Stimulated activated CD4-positive, alpha-beta T cell treated with anti-CD3 and anti-CD28 coated beads, TNF-alpha, amount 100 ng/mL, for 4 hours (primary cell): ENCODE data around the gene SPSB4.

Source experiments
- DNase-seq, 3 experiments: peaks; one replicate each; pipeline ENCODE4 v3.0.0-alpha.2; 2020; ENCODE audit warnings: low read depth in 3 of 3

Gene SPSB4

DNA sequence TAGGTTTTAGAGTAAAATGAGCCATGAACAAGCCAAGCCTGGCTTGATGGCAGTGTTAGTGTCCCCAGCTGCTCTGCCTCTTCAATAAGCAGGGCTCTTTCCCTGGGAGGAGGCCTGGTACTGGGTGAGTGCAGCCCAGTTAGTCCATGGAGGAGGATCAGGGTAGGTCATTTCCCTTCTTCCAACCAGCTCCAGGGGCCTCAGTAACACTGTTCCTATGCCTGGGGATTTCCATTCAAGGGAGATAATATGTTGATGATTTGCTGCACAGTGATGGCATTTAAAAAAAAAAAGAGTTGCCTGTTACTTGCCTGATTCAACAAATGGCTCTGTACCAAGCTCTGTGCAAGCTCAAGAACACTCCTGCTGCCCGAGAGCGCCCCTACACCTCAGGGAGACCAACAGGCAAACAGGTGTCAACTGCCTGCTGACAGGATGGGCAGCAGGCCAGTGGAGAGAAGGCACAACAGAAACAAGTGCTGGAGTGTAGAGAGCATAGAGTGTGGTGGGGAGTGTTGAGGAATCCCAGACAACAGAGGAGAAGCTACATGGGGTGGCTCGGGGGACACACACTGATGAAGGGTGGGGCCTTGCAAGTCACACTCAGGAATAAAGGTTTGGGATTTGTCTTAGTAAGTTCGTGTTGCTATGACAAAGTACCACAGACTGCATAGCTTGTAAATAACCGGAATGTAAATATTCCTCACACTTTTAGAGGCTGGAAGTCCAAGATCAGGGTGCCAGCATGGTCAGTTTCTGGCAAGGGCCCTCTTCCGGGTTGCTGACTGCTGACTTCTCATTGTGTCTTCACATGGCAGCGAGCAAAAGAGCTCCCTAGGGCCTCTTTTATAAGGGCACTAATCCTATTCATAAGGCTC is 101.9 kb downstream of the SPSB4 start:
- no peak for DNase-seq

DNA sequence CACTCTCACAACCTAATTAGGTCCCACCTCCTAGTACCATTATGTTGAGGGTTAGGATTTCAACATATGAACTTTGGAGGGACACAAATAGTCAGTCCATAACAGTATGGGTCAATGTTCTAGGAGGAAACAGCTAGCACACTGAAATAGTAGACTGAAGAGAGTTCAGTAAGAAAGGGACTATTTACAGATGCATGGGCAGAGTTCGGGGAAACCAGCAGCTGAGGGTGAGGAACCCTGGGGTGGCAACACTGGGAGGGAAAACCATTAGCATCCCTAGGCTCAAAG is 102.5 kb downstream of the SPSB4 start:
- no peak for DNase-seq

DNA sequence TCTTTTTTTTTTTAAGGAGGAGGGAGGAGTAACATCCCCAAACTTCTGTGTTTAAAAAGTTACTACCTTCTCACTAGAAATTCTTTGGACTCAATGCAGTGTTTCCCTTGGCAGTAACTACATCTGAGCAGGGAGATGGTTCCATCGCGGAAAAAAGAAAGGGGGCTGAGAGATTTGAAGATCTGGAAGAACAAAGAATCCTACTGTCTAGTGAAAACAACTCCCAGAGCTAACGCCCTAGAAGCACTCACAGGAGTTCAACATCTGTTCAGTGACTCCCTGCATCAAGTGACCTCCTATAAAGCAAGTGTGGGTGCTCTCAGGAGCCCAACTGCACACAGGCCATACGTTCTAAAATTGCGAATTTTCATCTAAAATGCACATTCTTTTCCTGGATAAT is 113.7 kb downstream of the SPSB4 start:
- no peak for DNase-seq

DNA sequence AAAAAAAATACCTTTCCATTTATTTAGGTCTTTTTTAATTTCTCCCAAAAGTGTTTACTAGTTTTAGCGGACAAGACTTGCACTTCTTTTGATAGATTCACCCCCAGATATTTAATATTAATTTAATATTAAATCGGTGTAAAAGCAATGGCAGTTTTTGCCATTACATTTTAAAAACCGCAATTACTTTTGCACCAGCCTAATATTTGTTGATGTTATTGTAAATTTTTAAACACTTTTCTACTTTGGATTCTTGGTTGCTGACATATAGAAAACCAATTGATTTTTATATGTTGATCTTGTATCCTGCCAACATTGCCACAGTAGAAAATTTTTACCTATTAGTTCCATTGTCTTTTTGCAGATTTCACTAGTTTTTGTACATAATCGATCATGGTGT is 116.5 kb downstream of the SPSB4 start:
- DNase-seq: no peak

DNA sequence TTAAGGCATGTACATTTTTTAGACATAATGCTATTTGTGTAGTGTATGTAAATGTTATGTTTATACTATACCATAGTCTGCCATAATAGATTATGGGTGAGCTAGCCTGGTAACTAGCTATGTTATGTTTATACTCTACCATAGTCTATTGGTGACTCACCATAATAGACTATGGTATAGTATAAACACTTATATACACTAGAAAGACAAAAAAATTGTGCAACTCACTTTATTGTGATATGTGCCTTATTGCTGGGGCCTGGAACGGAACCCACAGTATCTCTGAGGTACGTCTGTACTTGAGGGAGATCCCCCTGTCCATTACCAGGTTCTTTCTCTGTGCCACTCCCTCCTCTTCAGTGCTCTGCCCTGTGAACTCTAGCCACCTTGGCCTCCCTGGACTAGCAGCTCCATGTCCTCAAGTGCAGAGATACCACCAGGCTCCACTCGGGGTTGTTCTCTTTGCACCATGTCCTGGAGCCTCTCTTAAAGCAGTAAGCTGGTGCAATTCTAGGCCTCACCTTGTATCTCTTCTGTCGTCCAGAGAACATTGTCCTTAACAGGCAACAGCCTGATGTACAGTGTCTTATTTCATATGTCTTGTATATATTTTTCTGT is 119.6 kb downstream of the SPSB4 start:
- DNase-seq: no peak

DNA sequence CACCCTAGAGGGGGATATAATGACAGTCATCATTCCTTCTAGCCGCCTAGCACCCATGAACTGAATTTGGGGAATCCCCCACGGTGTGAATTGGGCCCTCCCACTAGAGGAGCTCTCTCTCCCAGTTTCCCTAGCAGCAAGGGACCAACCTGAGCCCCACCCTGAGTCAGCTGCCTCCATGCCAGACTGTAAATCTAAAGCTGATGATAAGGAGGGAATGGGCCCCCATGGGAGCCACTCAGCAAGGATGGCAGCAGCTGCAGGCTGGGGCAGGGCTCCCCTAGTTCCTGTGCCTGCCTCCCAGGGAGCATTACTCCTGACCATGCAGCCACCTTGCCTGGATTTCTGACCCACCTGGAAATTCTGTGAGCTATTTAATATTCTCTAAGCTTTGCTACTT is 123.5 kb downstream of the SPSB4 start:
- DNase-seq: no peak

DNA sequence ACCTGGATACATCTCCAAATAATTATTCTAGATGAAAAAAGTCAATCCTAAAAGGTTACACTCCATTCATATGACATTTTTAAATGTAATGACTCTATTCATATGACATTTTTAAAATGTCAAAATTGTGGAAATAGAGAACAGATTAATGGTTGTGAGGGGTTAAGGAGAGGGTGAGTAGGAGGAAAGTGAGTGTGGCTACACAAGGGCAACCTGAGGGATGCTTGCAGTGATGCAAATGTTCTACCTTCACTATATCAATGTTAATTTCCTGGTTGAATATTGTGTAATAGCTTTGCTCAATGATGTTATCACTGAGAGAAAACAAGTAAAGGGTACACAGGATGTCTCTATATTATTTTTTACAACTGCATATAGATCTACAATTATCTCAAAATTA is 125.6 kb downstream of the SPSB4 start:
- DNase-seq: no peak

DNA sequence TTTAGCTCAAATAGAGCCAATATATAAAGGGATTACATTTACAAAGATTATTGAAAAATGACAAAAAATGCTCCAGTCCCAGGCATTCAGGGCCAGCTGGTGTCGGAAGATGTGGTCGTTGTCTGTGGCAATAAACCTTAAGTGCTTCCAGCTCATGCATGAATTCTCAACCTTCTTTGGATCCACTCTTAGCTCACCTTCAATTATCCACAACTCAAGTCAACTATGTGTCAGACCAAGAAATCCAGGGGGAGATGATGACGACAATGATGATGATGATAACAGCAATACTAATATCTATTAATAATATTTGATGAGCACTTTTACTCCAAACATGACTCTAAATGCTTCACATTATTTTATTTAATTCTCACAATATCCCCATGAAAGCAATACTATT is 126.9 kb downstream of the SPSB4 start:
- DNase-seq: no peak

DNA sequence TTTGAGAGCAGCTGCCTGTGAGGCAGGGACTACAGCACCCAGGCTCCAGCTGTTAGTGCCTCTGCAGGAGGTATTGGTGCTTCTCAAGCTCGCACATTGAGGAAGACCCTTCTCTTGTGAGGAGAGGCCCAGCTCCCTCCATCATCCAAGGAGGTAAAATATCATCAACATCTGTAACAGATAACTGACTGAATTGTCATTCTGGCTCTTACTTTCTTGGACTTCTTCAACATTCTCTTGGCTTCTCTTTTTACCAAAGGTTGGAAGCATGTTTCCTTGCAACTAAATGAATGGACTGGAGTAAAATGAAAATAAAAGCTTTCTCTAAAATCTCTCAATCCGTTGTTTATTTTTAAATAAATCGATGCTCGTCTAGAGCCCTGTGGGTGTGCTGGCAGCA is 127.4 kb downstream of the SPSB4 start:
- DNase-seq: no peak

DNA sequence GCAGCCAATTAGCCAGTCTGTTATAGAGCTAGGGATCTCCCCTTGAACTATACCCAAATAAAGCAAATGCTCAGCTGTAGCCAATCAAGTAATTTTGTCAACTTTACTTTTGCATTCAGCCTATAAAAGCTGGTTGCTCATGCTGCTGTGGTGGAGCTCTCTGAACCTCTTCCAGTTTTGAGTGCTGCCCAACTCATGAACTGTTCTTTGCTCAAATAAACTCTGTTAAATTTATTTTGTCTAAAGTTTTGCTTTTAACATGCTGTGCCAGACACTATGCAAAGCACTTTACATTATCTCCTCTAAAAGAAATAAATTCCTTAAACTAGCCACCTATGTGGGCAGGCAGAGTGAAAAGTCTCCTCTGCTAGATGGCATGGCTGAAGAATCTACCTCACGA is 128.8 kb downstream of the SPSB4 start:
- DNase-seq: no peak

DNA sequence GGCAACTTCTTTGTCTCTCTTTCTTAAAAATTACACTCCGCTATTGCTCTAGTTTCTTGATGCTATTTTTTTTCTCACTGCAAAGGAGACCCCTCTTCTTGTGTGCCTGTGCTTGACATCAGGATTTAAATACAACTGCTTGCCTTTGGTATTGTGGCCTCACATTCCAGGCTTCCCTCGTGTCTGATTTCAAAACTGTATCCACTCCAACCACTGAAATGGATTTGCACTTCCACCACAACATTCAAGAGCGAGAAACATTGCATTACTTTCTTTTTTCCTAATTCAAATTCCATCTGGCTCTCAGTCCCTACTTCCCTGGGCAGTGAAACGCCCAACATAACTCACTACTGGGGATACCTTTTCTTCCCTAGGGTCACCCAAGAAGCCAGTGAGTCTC is 130.0 kb downstream of the SPSB4 start:
- DNase-seq: no peak

DNA sequence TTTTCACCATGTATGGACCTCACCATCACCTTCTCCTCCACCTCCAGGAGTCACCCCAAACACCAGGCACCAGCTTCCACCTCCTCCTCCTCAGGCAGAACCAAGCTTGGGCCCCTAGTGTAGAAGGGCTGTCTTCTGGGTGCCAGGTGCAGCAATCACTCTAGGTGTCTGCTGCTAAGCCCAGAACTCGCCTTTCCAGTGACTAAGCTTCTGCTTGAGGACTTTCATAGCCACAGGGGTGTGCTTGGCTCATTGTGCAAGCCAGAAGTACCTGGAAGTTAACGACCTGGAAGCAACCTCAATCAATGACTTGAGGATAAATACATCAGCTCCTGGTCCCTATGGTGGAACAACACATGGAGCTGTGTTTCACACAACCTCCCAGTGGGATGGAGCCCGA is 130.7 kb downstream of the SPSB4 start:
- no peak for DNase-seq

DNA sequence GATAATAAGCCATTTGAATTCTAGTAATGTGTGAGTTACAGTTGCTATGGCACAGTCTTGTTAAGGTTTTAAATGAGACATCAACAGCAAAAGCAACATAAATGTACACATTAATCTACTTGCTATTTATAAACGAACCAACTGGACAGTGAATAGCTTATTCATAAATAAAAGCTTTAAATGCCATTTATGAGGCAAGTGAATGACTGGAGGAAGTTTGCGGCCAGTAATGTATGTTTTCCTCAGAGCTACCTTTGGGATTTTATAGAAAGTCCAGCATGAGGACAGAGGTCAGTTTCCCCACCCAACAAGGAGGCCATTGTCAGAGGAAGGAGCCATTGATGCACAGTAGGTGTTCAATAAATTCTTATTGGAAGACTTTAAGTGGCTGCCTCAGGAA is 132.5 kb downstream of the SPSB4 start:
- DNase-seq: no peak

DNA sequence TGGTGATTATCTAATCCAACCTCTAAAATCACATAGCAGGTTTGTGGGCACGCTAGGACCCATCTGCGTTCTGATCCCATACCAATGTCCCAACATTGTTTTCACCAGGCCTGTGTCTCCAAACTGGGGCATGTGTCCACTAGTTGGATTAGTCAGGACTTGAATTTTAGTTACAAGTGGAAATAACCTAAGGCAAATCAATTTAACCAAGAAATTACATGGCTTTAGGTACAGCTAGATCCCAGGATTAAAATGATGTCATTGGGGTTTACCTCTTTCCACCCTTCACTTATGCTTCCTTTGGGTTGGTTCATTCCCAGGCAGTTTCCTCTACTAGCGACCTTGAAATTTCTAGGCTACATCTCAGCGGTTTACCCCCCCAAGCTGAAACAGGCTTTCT is 133.3 kb downstream of the SPSB4 start:
- DNase-seq: no peak

DNA sequence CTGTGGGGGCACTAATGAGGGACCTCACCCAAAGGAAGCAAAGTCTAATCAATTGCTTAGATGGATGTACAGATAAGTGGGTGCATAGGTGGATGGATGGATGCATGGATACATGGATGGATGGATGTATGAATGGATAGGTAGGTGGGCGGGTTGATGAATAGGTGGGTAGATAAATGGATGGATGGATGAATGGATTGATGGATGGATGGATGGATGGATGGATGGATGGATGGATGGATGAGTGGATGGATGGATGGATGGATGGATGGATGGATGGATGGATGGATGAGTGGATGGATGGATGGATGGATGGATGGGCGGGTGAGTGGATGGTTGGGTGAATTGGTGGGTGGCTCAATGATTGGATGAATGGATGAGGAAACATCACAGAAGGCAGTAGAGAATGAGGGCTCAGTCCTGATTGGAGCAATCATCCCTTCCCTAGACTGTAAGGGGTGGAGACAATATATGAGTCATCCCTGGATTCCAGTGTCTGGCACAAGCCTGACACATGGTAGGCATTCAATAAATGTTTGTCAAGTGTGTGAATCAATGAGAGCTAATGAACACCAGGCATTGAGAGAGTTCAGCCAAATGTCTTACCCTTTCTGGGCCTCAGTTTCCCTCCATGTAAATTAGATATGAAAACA is 140.1 kb downstream of the SPSB4 start:
- DNase-seq: no peak

DNA sequence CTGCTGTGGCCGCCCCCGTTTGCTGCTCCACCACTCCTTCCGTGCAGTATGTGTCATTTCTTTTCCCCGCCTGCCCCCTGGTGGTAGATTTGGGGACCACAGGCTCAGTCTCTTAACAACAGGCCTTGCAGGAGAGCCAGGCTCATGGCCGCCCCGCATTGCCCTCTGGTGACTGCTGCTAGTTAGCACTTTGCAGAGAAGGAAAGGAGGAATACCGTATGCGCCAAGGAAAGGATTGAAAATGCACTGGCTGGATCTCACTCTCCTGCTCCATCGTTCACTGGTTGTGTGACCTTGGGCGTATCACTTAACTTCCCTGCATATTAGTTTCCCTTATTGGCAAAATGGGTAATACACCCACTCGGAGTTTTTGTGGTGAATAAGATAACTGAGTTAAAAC is 141.2 kb downstream of the SPSB4 start:
- peak; percentile 92 to 97 (median 96) for DNase-seq

DNA sequence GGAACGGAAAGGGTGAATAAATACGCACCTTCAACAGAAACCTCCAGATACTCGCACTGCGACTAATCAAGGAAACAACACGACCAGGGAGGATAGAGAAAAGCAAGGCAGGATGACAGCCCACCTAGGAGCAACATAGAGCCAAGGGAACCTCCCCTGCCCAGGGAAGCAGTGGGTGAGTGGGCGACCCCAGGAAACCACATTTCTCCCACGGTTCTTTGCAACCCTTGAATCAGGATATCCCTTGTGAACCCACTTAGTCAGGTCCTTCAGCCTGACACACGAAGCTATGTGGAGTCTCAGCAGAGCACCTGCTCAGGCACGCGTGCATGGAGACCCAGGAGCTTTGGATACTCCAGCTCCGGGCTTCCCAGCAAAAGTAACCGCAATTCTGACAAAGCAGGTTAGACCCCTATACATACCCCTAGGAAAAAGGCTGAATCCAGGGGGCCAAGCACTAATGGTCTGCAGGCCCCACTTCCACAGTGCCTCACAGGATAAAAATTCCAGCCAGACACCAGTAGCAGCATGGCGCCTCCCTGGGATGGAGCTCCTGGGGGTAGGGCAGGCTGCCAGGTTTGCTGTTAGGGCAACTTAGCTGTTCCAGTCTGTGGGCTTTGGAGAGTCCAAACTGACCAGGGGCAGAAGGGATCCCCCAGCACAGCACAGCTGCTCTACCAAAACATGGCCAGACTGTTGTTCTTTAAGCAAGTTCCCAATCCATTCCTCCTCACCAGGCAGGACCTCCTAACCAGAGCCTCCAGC is 142.1 kb downstream of the SPSB4 start:
- DNase-seq: no peak
